K562 (cell line): ENCODE results near the gene SNX9. TPM values are rescaled to one million over a fixed set of nuclear protein-coding genes. Genes with fewer than 3 reads are reported as not detected.

Experiments
- ATAC-seq: fragments of 200-7000 bp; cut with Tn5 transposase; 3 replicates; pipeline ENCODE4 v1.9.1; 2020; ENCODE audit warnings: moderate library complexity
- BruUV-seq: library from RNA; stranded (reverse); fragments of 400-500 nt; replicated peaks from 2 replicates; lab custom pipeline; 2021; lab: Mats Ljungman, UMichigan
- CTCF ChIA-PET: fragments of 300-600 bp; formaldehyde crosslinking; extraction: SDS; loops from one replicate; lab custom pipeline; 2021; ENCODE audit warnings: low intra/inter-chr PET ratio; lab: Yijun Ruan, JAX
- POLR2A ChIA-PET: fragments of 300-600, 350-650 bp; sonication (Branson Sonifier 250); formaldehyde crosslinking; extraction: SDS; loops from one replicate; lab custom pipeline; 2021; ENCODE audit warnings: antibody characterized with exemption, inconsistent platforms; lab: Yijun Ruan, JAX
- DNase-seq, 4 experiments: peaks; one replicate each; pipeline versions ENCODE4 v3.0.0 to v3.0.0-alpha.2; 2011 to 2018; ENCODE audit warnings: low spot score in 3 of 4, mixed read lengths in 3 of 4; ENCODE audit errors: extremely low read depth in 1 of 4
- FAIRE-seq: peaks from 2 replicates; lab custom pipeline; 2011; peaks lifted over from hg19 to GRCh38; lab: Jason Lieb, UNC
- H2AFZ ChIP-seq: 2 replicates; pipeline ENCODE4 v1.6.0; 2011; ENCODE audit warnings: low read depth, low read length, control low read depth, inconsistent platforms
- H3K27ac ChIP-seq: fragments of 200-600 bp; 3 replicates; pipeline ENCODE4 v1.8.0; 2011; ENCODE audit warnings: low read depth, mild to moderate bottlenecking, control low read depth, inconsistent platforms, low read length, moderate library complexity, mixed read lengths; ENCODE audit errors: extremely low read depth
- H3K27me3 ChIP-seq, 2 experiments: fragments of 300-600 bp in 1 of 2; 2 replicates in 1 of 2; 3 replicates in 1 of 2; pipeline versions ENCODE4 v1.6.0 to v1.8.0; 2011; ENCODE audit warnings: inconsistent platforms in 2 of 2, low read length in 2 of 2, mild to moderate bottlenecking in 1 of 2, mixed read lengths in 1 of 2, moderate library complexity in 1 of 2; ENCODE audit not compliant: control insufficient read depth in 2 of 2, insufficient read depth in 2 of 2
- H3K36me3 ChIP-seq: fragments of 300-600 bp; 3 replicates; pipeline ENCODE4 v1.8.0; 2011; ENCODE audit warnings: mild to moderate bottlenecking, low read length, inconsistent platforms; ENCODE audit not compliant: control insufficient read depth, insufficient read depth
- H3K4me1 ChIP-seq, 2 experiments: fragments of 200-600 bp in 1 of 2; replicated peaks in 1 of 2; 2 replicates in 1 of 2; 3 replicates in 1 of 2; pipeline versions ENCODE4 v1.5.1 to v1.8.0; 2011; ENCODE audit warnings: inconsistent platforms in 2 of 2, low read length in 2 of 2, mild to moderate bottlenecking in 1 of 2, mixed read lengths in 1 of 2, moderate library complexity in 1 of 2; ENCODE audit not compliant: control insufficient read depth in 2 of 2, insufficient read depth in 2 of 2
- H3K4me2 ChIP-seq: 2 replicates; pipeline ENCODE4 v1.6.1; 2011; ENCODE audit warnings: low read length, control low read depth, inconsistent platforms, mixed read lengths; ENCODE audit not compliant: insufficient read depth
- H3K4me3 ChIP-seq: fragments of 200-600 bp; sonication (generic), shearing (Covaris generic); 2 replicates; pipeline ENCODE4 v1.5.1; 2016; ENCODE audit warnings: control low read depth, inconsistent platforms
- H3K79me2 ChIP-seq: fragments of 200-600 bp; 3 replicates; pipeline ENCODE4 v1.8.0; 2011; ENCODE audit warnings: low read length, inconsistent platforms; ENCODE audit not compliant: control insufficient read depth, insufficient read depth
- H3K9ac ChIP-seq, 2 experiments: 2 replicates each; pipeline versions ENCODE4 v1.6.0 to v1.6.1; 2011; ENCODE audit warnings: low read depth in 2 of 2, low read length in 2 of 2, control low read depth in 1 of 2, inconsistent platforms in 1 of 2, mild to moderate bottlenecking in 1 of 2, mixed read lengths in 1 of 2; ENCODE audit not compliant: insufficient read depth in 1 of 2
- H3K9me1 ChIP-seq: one replicate; pipeline ENCODE4 v1.6.0; 2011; ENCODE audit warnings: inconsistent platforms, mild to moderate bottlenecking, low read length, moderate library complexity; ENCODE audit not compliant: control insufficient read depth, insufficient read depth
- H3K9me3 ChIP-seq: replicated peaks from 2 replicates; pipeline ENCODE4 v1.5.1; 2011; ENCODE audit warnings: low read depth, low read length, inconsistent platforms; ENCODE audit not compliant: control insufficient read depth, insufficient read depth
- H4K20me1 ChIP-seq: replicated peaks from 2 replicates; pipeline ENCODE4 v1.6.1; 2011; ENCODE audit warnings: low read length, inconsistent platforms, mixed read lengths; ENCODE audit not compliant: control insufficient read depth, insufficient read depth
- BRCA1 ChIP-seq, 2 experiments: fragments of 450-650 bp in 1 of 2; sonication (generic) in 1 of 2; formaldehyde crosslinking in 1 of 2; IDR thresholded peaks; 2 replicates each; pipeline versions ENCODE4 v1.5.0 to v1.6.1; 2017 to 2020; ENCODE audit warnings: mild to moderate bottlenecking in 1 of 2, missing genetic modification reagents in 1 of 2
- BRD9 ChIP-seq: fragments of 450-650 bp; IDR thresholded peaks from 2 replicates; pipeline ENCODE4 v1.6.1; 2018; ENCODE audit warnings: low read depth; ENCODE audit not compliant: partially characterized antibody
- CBX5 ChIP-seq: IDR thresholded peaks from 2 replicates; pipeline ENCODE4 v1.6.1; 2014; ENCODE audit warnings: low read depth, borderline replicate concordance
- CXXC5 ChIP-seq: fragments of 250-450 bp; sonication (Bioruptor Pico); IDR thresholded peaks from 2 replicates; pipeline ENCODE4 v1.8.0; 2022; ENCODE audit warnings: inconsistent platforms, mild to moderate bottlenecking, moderate library complexity
- DIDO1 ChIP-seq: fragments of 450-650 bp; IDR thresholded peaks from 2 replicates; pipeline ENCODE4 v1.6.1; 2016; ENCODE audit warnings: low read depth, missing biosample characterization, missing genetic modification characterization
- HNRNPK ChIP-seq: fragments of 200-400 bp; formaldehyde crosslinking; IDR thresholded peaks from one replicate; pipeline ENCODE4 v1.6.1; 2018; ENCODE audit warnings: mild to moderate bottlenecking, low read depth, low read length; ENCODE audit not compliant: poor library complexity, severe bottlenecking
- MCM3 ChIP-seq: fragments of 450-650 bp; IDR thresholded peaks from 2 replicates; pipeline ENCODE4 v1.6.1; 2016
- MLLT1 ChIP-seq, 2 experiments: fragments of 450-650 bp; IDR thresholded peaks; 2 replicates each; pipeline ENCODE4 v1.6.1; 2016
- NBN ChIP-seq: fragments of 450-650 bp; IDR thresholded peaks from 2 replicates; pipeline ENCODE4 v1.6.1; 2016; ENCODE audit warnings: low read depth, mild to moderate bottlenecking
- SMAD2 ChIP-seq: fragments of 150-350 bp; IDR thresholded peaks from 2 replicates; pipeline ENCODE4 v1.6.1; 2014; ENCODE audit warnings: low read depth, mild to moderate bottlenecking, low read length
- VEZF1 ChIP-seq: fragments of 200-800 bp; sonication (Bioruptor generic); IDR thresholded peaks from 2 replicates; pipeline ENCODE4 v1.6.1; 2017; ENCODE audit warnings: missing genetic modification characterization, missing compliant biosample characterization
- WHSC1 ChIP-seq: IDR thresholded peaks from one replicate; pipeline ENCODE4 v1.6.1; 2012; ENCODE audit warnings: low read length, control low read depth, inconsistent platforms
- ZFX ChIP-seq: sonication (generic); formaldehyde crosslinking; IDR thresholded peaks from 2 replicates; pipeline ENCODE4 v1.8.0; 2022; ENCODE audit warnings: mild to moderate bottlenecking, missing genetic modification reagents, moderate library complexity
- ZZZ3 ChIP-seq: fragments of 450-650 bp; IDR thresholded peaks from 2 replicates; pipeline ENCODE4 v1.6.1; 2016; ENCODE audit warnings: antibody characterized with exemption, mild to moderate bottlenecking, moderate library complexity
- WGBS: fragments of 100-300 bp; shearing (Covaris generic); methylation state at CpG from one replicate; pipeline ENCODE4 v1.1.6; 2016; ENCODE audit warnings: low coverage, mixed read lengths; ENCODE audit not compliant: insufficient coverage; ENCODE audit errors: missing lambda C conversion rate; 5-methylcytosine and 5-hydroxymethylcytosine counted together
- in situ Hi-C: fragments of 300-500 bp; cut with MboI; formaldehyde crosslinking; loops from 4 replicates; pipeline ENCODE4 v1.15.0; 2018; ENCODE audit warnings: inconsistent platforms, mixed read lengths
- intact Hi-C: fragments of 100-400 bp; cut with micrococcal nuclease; formaldehyde crosslinking; loops from 2 replicates; pipeline ENCODE4 v1.14.2; 2022
- polyA plus RNA-seq, 8 experiments: library from polyadenylated mRNA; depleted of rRNA in 4 of 8; stranded (reverse) in 5 of 8; unstranded in 3 of 8; fragments of >200 nt; fragmentation: Nextera tagmentation in 2 of 8; fragmentation: Illumina TruSeq in 1 of 8; extraction: Ambion mirVana in 2 of 8; extraction: Trizol in 1 of 8; gene quantifications; 2 replicates each; pipeline versions ENCODE4 v1.2.1 to v1.2.3, GENCODE V29; 2011 to 2014; ENCODE audit warnings: inconsistent platforms in 1 of 8, missing spikeins in 1 of 8
- total RNA-seq, 7 experiments: library from RNA; depleted of rRNA in 6 of 7; stranded (reverse); fragments of >200 nt in 6 of 7; fragmentation: Illumina TruSeq in 2 of 7; extraction: Trizol in 2 of 7; gene quantifications; 2 replicates each; pipeline versions ENCODE4 v1.2.1 to v1.2.3, GENCODE V29; 2011 to 2021; ENCODE audit warnings: low replicate concordance in 1 of 7
- TF ChIP-seq, protein P1 (sequence below), 2 experiments: fragments of 200-800 bp in 1 of 2; sonication (Bioruptor generic) in 1 of 2; sonication (generic) in 1 of 2; formaldehyde crosslinking in 1 of 2; IDR thresholded peaks in 1 of 2; conservative IDR thresholded peaks in 1 of 2; 2 replicates each; pipeline versions ENCODE4 v1.5.0 to v1.6.1; 2016 to 2020; ENCODE audit warnings: missing compliant biosample characterization in 1 of 2, missing genetic modification characterization in 1 of 2, missing genetic modification reagents in 1 of 2
- TF ChIP-seq, protein P2 (sequence below): sonication (generic); formaldehyde crosslinking; IDR thresholded peaks from 2 replicates; pipeline ENCODE4 v1.8.0; 2022; ENCODE audit warnings: mild to moderate bottlenecking, missing genetic modification reagents

Gene SNX9
- total and polyA plus RNA-seq, 9 of the 15 experiments (the other 6 are each of a cell fraction or from before 2014, with no cell fraction given), result 6.0 to 81.7 (median 57.1) TPM

DNA sequence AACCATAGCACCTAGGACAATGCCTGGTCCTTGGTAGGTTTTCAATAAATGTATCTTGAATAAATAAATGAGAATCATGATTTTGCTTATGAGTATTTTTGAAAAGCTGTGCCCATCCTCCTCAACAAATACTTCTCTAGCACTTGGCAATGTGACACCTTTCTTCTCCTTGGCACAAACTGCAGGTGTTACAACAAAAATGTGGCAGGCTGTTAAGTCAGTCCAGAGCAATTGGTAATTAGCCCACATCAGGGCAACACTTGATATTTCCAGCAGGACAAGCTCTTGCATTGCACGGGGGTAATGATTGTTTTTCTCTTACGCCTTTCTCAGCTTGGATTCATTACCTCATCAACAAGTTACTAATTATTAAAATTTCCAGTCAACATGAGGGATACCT lies 31.6 kb upstream of the SNX9 start (continued):
- TF ChIP-seq NBN, result no peak
- TF ChIP-seq, protein P1, sequence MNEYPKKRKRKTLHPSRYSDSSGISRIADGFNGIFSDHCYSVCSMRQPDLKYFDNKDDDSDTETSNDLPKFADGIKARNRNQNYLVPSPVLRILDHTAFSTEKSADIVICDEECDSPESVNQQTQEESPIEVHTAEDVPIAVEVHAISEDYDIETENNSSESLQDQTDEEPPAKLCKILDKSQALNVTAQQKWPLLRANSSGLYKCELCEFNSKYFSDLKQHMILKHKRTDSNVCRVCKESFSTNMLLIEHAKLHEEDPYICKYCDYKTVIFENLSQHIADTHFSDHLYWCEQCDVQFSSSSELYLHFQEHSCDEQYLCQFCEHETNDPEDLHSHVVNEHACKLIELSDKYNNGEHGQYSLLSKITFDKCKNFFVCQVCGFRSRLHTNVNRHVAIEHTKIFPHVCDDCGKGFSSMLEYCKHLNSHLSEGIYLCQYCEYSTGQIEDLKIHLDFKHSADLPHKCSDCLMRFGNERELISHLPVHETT (CRISPR knock-in tag; conservative IDR thresholded peaks at IDR 0.05 in 1 of 2, IDR thresholded peaks at IDR 0.05 in 1 of 2), result no peak
- TF ChIP-seq ZZZ3, result no peak
- no peak for TF ChIP-seq MCM3

- Histone ChIP-seq H3K9ac (no peak overlapping the region), H3K9me1 (no peaks in the 10 kb centered on the region), H2AFZ (no peak overlapping the region), H4K20me1 (no peaks in the 10 kb centered on the region), H3K4me3 (no peak overlapping the region), H3K27me3 (no peaks in the 10 kb centered on the region), H3K9me3 (no peaks in the 10 kb centered on the region), H3K4me2 (no peak overlapping the region), H3K27ac (no peak overlapping the region), H3K36me3 (no peaks in the 10 kb centered on the region), H3K4me1 (peaks cover 4 to 7% of the 10 kb centered on the region in 2 experiments; a peak in 3 of 5 replicates), H3K79me2 (no peaks in the 10 kb centered on the region)
- FAIRE-seq, result no peak
- ChIA-PET CTCF (no interaction called here), POLR2A (interaction anchor here (1.3 to 1.4 kb wide), 3 partner anchors 8 to 23 kb away, joined by 3 to 6 read pairs (median 3); no protein-coding TSS in a partner anchor)
- no peak for DNase-seq
- intact Hi-C loops, result no loop called here
- in situ Hi-C loops, result no loop called here
- no peak for TF ChIP-seq SMAD2
- no peak for TF ChIP-seq DIDO1 (tag)
- TF ChIP-seq MLLT1 (IDR thresholded peaks at IDR 0.05), result no peak
- TF ChIP-seq ZFX (CRISPR knock-in tag), result no peak
- no peak for TF ChIP-seq VEZF1 (CRISPR knock-in tag)
- TF ChIP-seq CXXC5 (CRISPR knock-in tag), result no peak
- TF ChIP-seq BRCA1 (IDR thresholded peaks at IDR 0.05), result no peak
- TF ChIP-seq BRCA1 (CRISPR knock-in tag; IDR thresholded peaks at IDR 0.05), result no peak
- no peak for TF ChIP-seq HNRNPK
- no peak for TF ChIP-seq WHSC1
- TF ChIP-seq BRD9, result no peak
- TF ChIP-seq, protein P2, sequence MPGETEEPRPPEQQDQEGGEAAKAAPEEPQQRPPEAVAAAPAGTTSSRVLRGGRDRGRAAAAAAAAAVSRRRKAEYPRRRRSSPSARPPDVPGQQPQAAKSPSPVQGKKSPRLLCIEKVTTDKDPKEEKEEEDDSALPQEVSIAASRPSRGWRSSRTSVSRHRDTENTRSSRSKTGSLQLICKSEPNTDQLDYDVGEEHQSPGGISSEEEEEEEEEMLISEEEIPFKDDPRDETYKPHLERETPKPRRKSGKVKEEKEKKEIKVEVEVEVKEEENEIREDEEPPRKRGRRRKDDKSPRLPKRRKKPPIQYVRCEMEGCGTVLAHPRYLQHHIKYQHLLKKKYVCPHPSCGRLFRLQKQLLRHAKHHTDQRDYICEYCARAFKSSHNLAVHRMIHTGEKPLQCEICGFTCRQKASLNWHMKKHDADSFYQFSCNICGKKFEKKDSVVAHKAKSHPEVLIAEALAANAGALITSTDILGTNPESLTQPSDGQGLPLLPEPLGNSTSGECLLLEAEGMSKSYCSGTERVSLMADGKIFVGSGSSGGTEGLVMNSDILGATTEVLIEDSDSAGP, result no peak
- TF ChIP-seq CBX5, result no peak
- ATAC-seq, result no peak
- WGBS, result 48% methylated on average over 2 of the region's 2 CpGs
- no TSS peak for BruUV-seq
Observed at GRCh38 chr6:157792671-157793070, 30.4 kb upstream of the SNX9 start.
